Heart right ventricle (tissue), 16 donors: ENCODE measurements around the gene PHOSPHO1. TPM values are rescaled to one million over a fixed set of nuclear protein-coding genes. Genes with fewer than 3 reads are reported as not detected.
A peak's percentile ranks its signal among the peaks of the same experiment; 100 is the strongest.

Experiments
- ATAC-seq, 8 donors: fragments of 200-7000 bp; cut with Tn5 transposase; one replicate each; pipeline ENCODE4 v1.9.1; 2020; ENCODE audit warnings: mild to moderate bottlenecking in 8 of 8, moderate library complexity in 8 of 8, moderate number of reproducible peaks in 1 of 8
- DNase-seq, 2 donors: peaks; one replicate each; pipeline ENCODE4 v3.0.0-alpha.2; 2020
- H3K27ac ChIP-seq, 10 donors: fragments of 200-600 bp; sonication (generic) in 2 of 10; one replicate each; pipeline versions ENCODE4 v1.5.0 to v1.8.0; 2020 to 2022; ENCODE audit warnings: mild to moderate bottlenecking in 3 of 10
- H3K27me3 ChIP-seq, 7 donors: fragments of 200-600 bp; one replicate each; pipeline ENCODE4 v1.8.0; 2021 to 2022; ENCODE audit warnings: mild to moderate bottlenecking in 2 of 7
- H3K36me3 ChIP-seq, 9 donors: fragments of 200-600 bp; sonication (generic) in 1 of 9; one replicate each; pipeline versions ENCODE4 v1.5.0 to v1.8.0; 2020 to 2022; ENCODE audit warnings: mild to moderate bottlenecking in 2 of 9
- H3K4me1 ChIP-seq, 9 donors: fragments of 200-600 bp; sonication (generic) in 1 of 9; one replicate each; pipeline versions ENCODE4 v1.5.0 to v1.8.0; 2020 to 2022; ENCODE audit warnings: mild to moderate bottlenecking in 4 of 9
- H3K4me3 ChIP-seq, 10 donors: fragments of 200-600 bp; sonication (generic) in 2 of 10; one replicate each; pipeline versions ENCODE4 v1.5.0 to v1.8.0; 2020 to 2022; ENCODE audit warnings: mild to moderate bottlenecking in 7 of 10, moderate library complexity in 2 of 10
- H3K9me3 ChIP-seq, 11 donors: fragments of 200-600 bp in 10 of 11; sonication (generic) in 2 of 11; one replicate each; pipeline versions ENCODE4 v1.5.0 to v1.8.0; 2013 to 2022; ENCODE audit warnings: mild to moderate bottlenecking in 2 of 11, control low read depth in 1 of 11, moderate library complexity in 1 of 11
- WGBS, 2 donors: extraction: QIAGEN DNeasy Blood & Tissue Kit; methylation state at CpG; one replicate each; pipeline ENCODE4 v1.1.7; 2013; ENCODE audit warnings: inconsistent platforms in 1 of 2; 5-methylcytosine and 5-hydroxymethylcytosine counted together
- intact Hi-C, 10 donors: fragments of 100-400 bp; cut with DNase I; formaldehyde crosslinking; loops; one replicate each; pipeline versions ENCODE4 v1.11.1 to v1.14.2; 2022
- polyA plus RNA-seq, 2 donors: library from polyadenylated mRNA; stranded (reverse); fragments of 200-250 nt; gene quantifications; one replicate each; pipeline ENCODE4 v1.2.3, GENCODE V29; 2013
- total RNA-seq, 10 donors: library from RNA; stranded (reverse); fragmentation: NEBNext Ultra II Directional in 3 of 10; extraction: Animal tissue kit (Norgen Biotek cat#: 25700) in 3 of 10; gene quantifications; one replicate each; pipeline versions ENCODE4 v1.2.1 to v1.2.4, GENCODE V29; 2021 to 2023
- TF ChIP-seq, protein P1 (sequence below), 9 donors: fragments of 200-600 bp; sonication (generic) in 2 of 9; IDR thresholded peaks; one replicate each; pipeline versions ENCODE4 v1.5.0 to v1.8.0; 2021 to 2022; ENCODE audit warnings: antibody characterized with exemption in 9 of 9, mild to moderate bottlenecking in 5 of 9, moderate library complexity in 1 of 9
- donor health status: Arrhythmogenic right ventricular cardiomyopathy.
- donor health status: ischemic (EF 13 %, LVEDD 7.1; RV severe dilation, severe dysfunction).
- donor health status: healthy with polysubstance abuse.
- donor health status: DM: no; HTN: yes; CAD: no.
- donor health status: DM: no; HTN: no; CAD: no.
- donor health status: ischemic (EF 25% LVEDD 6.9; RV normal size, moderate dysfunction).
- donor health status: ischemic (EF 25% LVEDD 5.7; RV mildly dilated, moderate dysfunction).
- donor health status: healthy.
- donor health status: DM: yes; HTN: yes; CAD: no.
- donor health status: Ischemic cardiomyopathy.
- donor health status: ischemic (EF 35%, LVEDD 5.7; RV mildly dilated, moderate dysfunction).
- donor health status: nonischemic (EF 11% LVEDD 7.7; RV severe dilation, severe dysfunction).
- donor health status: DM: yes; HTN: yes; CAD: no.
- donor health status: PGD.
- donor health status: ischemic (EF 29% LVEDD 5.4; RV normal size, mild dysfunction).
- donor health status: nonischemic (EF 23%, LVEDD 6.1; RV moderate dilation, normal function).

PHOSPHO1 gene
- total and polyA plus RNA-seq, 12 donors = 0.14 to 1.9 (median 0.52) TPM

DNA sequence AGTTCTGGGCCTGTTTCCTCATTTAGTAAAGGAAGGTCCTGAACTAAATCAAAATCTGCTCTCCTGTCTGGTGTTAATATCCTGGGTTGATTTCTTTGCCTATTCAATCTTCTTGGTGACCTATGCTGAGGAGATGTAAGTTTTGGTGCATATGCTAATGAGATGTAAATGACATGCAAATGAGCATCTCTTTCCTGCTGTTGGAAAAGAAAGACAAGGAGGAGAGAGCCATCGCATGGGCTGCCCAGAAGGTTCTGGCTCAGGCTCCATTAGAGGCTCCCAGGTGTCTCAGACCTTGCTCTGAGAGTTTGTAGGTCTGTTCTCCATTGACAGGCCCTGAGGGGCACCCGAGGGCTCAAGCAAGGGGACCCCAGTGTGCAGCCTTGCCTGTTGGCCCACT is 16.7 kb downstream of the PHOSPHO1 start:
- no peak for ATAC-seq
- Histone ChIP-seq H3K36me3 (peaks cover 0 to 4% (median 0%) of the 10 kb centered on the region in 9 donors), H3K27me3 (peaks cover 0 to 29% (median 4%) of the 10 kb centered on the region in 7 donors), H3K27ac (peak overlapping the region in 7 of 10 donors; percentile 25 to 89 (median 61)), H3K4me3 (peak overlapping the region in 6 of 10 donors; percentile 0 to 71 (median 12)), H3K4me1 (peaks cover 4 to 98% (median 63%) of the 10 kb centered on the region in 9 donors), H3K9me3 (no peaks in the 10 kb centered on the region)
- no peak for DNase-seq
- intact Hi-C loops = no loop called here
- TF ChIP-seq, protein P1, sequence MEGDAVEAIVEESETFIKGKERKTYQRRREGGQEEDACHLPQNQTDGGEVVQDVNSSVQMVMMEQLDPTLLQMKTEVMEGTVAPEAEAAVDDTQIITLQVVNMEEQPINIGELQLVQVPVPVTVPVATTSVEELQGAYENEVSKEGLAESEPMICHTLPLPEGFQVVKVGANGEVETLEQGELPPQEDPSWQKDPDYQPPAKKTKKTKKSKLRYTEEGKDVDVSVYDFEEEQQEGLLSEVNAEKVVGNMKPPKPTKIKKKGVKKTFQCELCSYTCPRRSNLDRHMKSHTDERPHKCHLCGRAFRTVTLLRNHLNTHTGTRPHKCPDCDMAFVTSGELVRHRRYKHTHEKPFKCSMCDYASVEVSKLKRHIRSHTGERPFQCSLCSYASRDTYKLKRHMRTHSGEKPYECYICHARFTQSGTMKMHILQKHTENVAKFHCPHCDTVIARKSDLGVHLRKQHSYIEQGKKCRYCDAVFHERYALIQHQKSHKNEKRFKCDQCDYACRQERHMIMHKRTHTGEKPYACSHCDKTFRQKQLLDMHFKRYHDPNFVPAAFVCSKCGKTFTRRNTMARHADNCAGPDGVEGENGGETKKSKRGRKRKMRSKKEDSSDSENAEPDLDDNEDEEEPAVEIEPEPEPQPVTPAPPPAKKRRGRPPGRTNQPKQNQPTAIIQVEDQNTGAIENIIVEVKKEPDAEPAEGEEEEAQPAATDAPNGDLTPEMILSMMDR (IDR thresholded peaks at IDR 0.05) = no peak
- 81 to 85% methylated on average over 2 of the region's 2 CpGs for WGBS, 2 donors

- peak overlapping the region in 4 of 10 donors; percentile 39 to 89 (median 84) for H3K27ac ChIP-seq
- H3K4me3 ChIP-seq = peak overlapping the region in 5 of 10 donors; percentile 0 to 71 (median 11)
- DNase-seq (no peak), ATAC-seq (no peak)
- H3K27me3 ChIP-seq = peaks cover 0 to 32% (median 5%) of the 10 kb centered on the region in 7 donors
- H3K4me1 ChIP-seq = peaks cover 4 to 97% (median 63%) of the 10 kb centered on the region in 9 donors
- no peaks in the 10 kb centered on the region for H3K9me3 ChIP-seq
- 65 to 70% methylated on average over 5 of the region's 5 CpGs for WGBS, 2 donors
- peaks cover 0 to 4% (median 0%) of the 10 kb centered on the region in 9 donors for H3K36me3 ChIP-seq
- intact Hi-C loops = no loop called here
- TF ChIP-seq, protein P1 (IDR thresholded peaks at IDR 0.05) = no peak
Observed at GRCh38 chr17:49213399-49213798, 17.2 kb downstream of the PHOSPHO1 start.

GRCh38 chr17:49210158-49211029 is 20.2 kb downstream of the PHOSPHO1 start, which contains the start of the genes ABI3 and GNGT2:
TSS of gene ABI3 (plus strand) at chr17:49210707. CDS start at chr17:49210725, 18 bp downstream.
TSS of gene GNGT2 (minus strand) at chr17:49210574. CDS start at chr17:49207422, 3,152 bp downstream.
- Histone ChIP-seq H3K27ac (peak within 1 kb of the TSS; percentile 70 to 90 (median 83)), H3K4me1 (peaks cover 0 to 76% (median 38%) of the 10 kb centered on the region in 9 donors), H3K9me3 (no peaks in the 10 kb centered on the region), H3K36me3 (no peaks in the 10 kb centered on the region), H3K4me3 (peak within 1 kb of the TSS; percentile 42 to 71 (median 56)), H3K27me3 (peaks cover 0 to 44% (median 5%) of the 10 kb centered on the region in 7 donors)
- intact Hi-C loops = no loop called here
- 18 to 23% methylated on average over 22 of the region's 22 CpGs for WGBS, 2 donors
- DNase-seq = peak; percentile 41 to 72
- TF ChIP-seq, protein P1 (IDR thresholded peaks at IDR 0.05) = no peak
- peak; percentile 75 to 94 (median 90) for ATAC-seq

DNA sequence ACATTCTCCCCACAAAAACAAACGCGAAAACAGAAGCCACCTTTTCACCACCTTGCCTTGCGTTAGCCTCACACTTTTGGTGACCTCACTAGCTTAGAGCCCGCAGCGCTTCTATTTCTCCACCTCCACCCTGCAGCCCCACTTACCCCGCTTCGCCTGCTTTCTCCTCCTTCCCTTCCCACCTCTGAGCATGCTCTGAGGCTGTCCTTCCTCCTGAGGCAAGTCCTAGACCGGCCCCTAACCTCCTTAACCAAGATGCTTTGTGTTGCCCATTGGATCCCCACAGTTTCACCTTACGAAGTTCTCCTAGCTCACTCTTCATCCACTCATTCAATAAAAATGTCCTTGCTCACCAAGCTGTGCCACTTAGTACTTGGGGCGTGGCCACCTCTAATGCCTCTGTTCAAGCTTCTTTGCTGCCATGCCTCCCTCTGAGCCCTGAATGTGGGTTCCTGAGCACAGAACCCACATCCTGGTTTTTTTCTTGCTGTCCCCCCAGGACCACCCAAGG is 21.5 kb downstream of the PHOSPHO1 start:
- DNase-seq (no peak), ATAC-seq (no peak)
- Histone ChIP-seq H3K27ac (peak overlapping the region in 7 of 10 donors; percentile 79 to 90 (median 86)), H3K4me3 (peak overlapping the region in 2 of 10 donors; percentile 44 to 71), H3K9me3 (no peaks in the 10 kb centered on the region), H3K36me3 (no peaks in the 10 kb centered on the region), H3K4me1 (peaks cover 0 to 63% (median 25%) of the 10 kb centered on the region in 9 donors), H3K27me3 (peaks cover 0 to 44% (median 5%) of the 10 kb centered on the region in 7 donors)
- WGBS, 2 donors = 88 to 90% methylated on average over 10 of the region's 10 CpGs
- TF ChIP-seq, protein P1 (IDR thresholded peaks at IDR 0.05) = no peak
- intact Hi-C loops = no loop called here
